Measurements from ENCODE around the gene SRC. TPM values are rescaled to one million over a fixed set of nuclear protein-coding genes. Genes with fewer than 3 reads are reported as not detected.

The SRC gene
- total RNA-seq, 4 donors from 2014 or later: 15.1 to 29.3 (median 19.7) TPM

DNA sequence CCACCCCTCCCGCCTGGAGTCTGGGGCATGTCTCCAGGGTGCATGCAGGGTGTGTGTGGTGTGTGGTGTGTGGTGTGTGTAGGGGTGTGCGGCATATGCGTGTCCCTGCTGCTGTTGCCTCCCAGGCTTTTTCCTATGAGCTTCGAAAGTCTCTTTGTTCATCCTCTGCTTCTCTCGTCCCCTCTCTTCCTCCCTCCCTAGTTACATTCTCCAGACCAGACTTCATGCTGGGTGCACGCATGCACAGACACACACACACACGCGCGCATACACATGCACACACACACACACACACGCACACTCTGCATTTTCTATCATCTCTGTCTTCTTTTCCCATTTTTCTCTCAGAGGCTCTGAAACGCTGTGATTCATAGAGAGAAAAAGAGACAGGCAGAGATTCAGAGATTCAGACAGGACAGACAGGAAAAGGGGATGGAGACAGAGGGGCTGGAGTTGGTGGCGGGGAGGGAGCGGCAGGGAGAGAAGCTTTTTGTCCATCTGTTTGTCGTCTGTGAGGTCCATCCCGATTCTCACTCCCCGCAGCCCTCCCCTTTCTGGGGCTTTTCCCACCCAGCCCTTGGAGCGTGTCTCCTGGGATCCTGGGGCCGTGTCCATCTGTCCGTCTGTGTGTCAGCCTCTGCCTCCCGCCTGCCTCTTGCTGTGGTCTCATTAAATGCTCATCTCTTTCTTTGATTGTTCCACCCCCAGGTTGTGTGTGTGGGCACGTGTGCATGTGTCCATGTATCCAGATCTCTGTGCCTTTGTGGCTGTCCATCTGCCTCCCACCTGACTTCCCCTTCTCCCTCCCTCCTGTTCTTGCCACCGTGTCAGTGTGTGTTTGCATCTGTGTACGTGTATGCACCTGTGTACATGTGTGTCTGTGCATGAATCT is 62.6 kb downstream of the SRC start:
- ATAC-seq (ENCODE audit: low FRiP score): no peak
- no peak for TF ChIP-seq CTCF (IDR thresholded peaks at IDR 0.05)

DNA sequence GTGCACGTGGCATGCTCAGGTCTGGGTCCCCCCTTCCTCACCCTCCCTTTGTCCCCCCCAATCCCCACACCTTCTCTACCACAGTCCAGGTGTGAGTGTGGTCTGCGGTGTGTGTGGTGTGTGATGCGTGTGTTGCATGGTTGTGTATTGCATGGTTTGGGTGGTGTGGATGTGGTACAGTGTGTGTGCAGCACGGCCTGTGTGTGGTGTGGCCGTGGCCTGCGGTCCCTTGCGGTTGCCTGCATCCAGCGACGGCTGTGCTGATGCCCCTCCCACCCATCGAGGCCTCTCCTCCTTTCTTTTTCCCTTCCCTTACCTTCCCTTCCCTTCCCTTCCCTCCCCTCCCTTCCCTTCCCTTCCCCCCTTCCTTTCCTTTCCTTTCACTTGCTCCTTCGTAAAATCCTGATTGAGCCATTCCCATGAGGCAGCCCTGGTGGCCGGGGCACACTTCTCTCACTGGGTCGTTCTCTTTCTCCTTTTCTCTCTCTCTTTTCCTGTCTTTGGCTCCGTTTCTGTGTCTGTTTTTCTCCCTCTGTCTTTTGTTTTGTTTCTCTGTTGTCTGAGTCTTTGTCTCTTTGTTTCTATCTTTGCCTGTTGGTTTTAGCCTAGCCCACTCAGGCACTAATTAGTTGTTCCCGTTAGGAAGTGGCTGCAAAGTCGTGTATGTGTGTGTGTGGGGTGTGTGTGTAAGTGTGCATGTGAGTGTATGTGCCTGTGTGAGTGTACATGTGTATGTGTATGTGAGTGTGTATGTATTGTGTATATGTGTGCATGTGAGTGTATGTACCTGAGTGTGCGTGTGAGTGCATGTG is 65.7 kb downstream of the SRC start:
- ATAC-seq (ENCODE audit: low FRiP score): no peak

More for the DNA sequence above, 62.6 kb downstream of the SRC start:
- no peak for DNase-seq (ENCODE audit: low spot score)

DNA sequence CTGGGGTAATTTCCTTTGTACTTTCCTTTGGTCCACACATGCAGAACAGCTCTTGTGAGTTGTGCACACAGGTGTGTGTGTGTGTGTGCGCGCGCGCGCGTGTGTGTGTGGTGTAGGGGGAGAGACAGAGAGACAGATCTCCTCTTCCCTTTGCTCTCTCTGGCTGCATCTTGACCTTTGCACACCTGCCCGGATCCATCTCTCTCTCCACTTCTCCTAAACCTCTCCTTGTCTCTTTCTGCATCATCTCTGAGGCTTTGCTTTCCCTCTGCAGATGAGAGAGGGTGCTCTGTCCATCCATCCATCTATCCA is 67.0 kb downstream of the SRC start:
- no peak for ATAC-seq (ENCODE audit: low FRiP score)

More for the DNA sequence above, 65.7 kb downstream of the SRC start:
- TF ChIP-seq CTCF (IDR thresholded peaks at IDR 0.05): no peak
- no peak for DNase-seq (ENCODE audit: low spot score)

GRCh38 chr20:37413379-37413778 is 67.4 kb downstream of the SRC start:
- ATAC-seq (ENCODE audit: low FRiP score) (no peak), DNase-seq (ENCODE audit: low spot score) (no peak)
- no peak for TF ChIP-seq CTCF (IDR thresholded peaks at IDR 0.05)

More for the DNA sequence above, 67.0 kb downstream of the SRC start:
- no peak for DNase-seq (ENCODE audit: low spot score)
- no peak for TF ChIP-seq CTCF (IDR thresholded peaks at IDR 0.05)

DNA sequence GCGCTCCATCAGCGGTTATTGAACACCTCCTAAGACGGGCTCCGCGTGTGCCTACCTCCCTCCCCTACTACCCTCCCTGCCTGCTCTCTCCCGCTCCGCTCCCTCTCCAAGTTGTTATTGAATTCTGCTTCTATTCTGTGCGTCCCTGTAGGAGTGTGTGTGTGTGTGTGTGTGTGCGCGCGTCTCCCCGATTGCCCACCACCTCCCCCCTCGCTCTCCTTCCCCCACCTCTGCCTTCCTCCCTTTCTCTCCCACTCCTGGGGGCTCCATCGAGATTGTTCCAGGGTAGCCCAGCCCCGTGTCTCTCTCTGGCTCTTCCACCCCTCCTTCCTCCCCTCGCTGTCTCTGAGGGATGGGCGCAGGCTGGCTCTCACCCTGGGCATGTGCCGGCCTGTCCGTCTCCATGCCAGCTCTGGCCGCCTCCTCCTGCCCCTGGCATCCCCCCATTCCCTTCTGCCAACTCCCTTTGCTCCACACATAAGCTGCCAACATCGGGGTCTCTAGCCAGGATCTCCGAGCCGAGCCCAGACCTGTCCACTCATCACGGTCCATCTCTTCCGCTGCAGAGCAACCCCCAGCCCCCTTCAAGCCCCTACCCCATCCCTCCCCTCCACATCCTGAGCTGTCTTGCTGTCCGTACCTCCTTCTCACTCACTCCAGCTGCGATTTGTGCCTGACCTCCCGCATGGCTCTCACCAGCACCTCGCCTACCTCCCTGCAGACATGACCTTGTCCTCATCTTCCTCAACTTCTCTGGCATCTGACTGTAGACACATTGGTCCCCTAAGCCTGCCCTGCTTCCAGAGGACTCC is 68.5 kb downstream of the SRC start:
- ATAC-seq (ENCODE audit: low FRiP score): no peak
- DNase-seq (ENCODE audit: low spot score): no peak
- no peak for TF ChIP-seq CTCF (IDR thresholded peaks at IDR 0.05)

DNA sequence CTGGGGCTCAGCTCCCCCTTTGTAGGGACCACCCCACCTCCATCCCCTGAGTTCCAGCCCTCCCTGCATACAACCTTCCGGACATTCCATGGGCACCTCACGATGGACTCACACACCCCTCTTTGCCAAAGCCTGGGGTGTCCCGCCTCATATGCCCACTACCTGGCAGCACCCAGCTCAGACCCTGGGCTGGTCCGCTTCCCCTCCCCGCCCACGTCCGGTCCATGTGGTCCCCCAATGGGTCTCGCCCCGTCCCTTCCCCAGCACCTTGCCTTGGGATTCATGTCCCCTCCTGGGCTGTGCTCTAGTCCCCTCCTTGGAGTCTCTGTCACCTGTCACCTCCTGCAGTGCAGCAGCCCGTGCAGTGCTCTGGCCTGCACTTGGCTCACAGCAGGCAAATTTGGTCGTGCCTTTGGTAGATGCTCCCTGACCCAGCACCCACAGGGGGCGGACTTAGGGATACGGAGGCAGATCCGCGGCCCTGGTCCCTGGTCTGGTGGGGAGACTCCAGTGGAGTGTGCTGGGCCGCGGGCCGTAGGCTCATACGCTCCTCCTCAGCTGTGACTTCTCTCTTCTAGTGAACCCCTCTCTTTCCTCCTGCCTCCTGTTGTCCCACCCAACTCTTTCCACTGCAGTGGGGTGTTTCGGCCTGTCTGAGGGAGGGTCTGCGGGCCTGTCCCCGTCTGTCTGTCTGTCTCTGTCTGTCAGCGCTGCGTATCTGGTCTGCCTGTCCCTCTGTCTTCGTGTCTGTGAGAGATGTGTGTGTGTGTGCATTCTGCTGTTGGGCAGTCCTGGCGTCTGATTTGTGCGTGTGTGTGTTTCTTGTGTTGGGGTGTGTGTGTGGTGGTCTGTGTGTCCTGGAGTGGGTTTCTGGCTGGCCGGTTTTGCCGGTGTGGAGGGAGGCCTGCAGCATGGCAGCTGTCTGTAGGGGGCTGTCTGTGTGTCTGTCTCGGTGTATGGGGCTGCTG is 69.5 kb downstream of the SRC start:
- TF ChIP-seq CTCF (IDR thresholded peaks at IDR 0.05): no peak
- ATAC-seq (ENCODE audit: low FRiP score): no peak
- no peak for DNase-seq (ENCODE audit: low spot score)
